GM12878 (cell line): ENCODE results near the gene TPRKB. TPM values are rescaled to one million over a fixed set of nuclear protein-coding genes. Genes with fewer than 3 reads are reported as not detected.

Experiments used
- ATAC-seq: fragments of 200-7000 bp; cut with Tn5 transposase; 3 replicates; pipeline ENCODE4 v1.9.1; 2020; ENCODE audit warnings: mild to moderate bottlenecking, moderate library complexity
- BruUV-seq: library from RNA; stranded (reverse); fragments of 400-500 nt; replicated peaks from 2 replicates; lab custom pipeline; 2021; lab: Mats Ljungman, UMichigan
- CTCF ChIA-PET: fragments of 300-600 bp; sonication (Branson Sonifier 250); formaldehyde crosslinking; extraction: SDS; loops from one replicate; lab custom pipeline; 2021; ENCODE audit warnings: inconsistent platforms; lab: Yijun Ruan, JAX
- POLR2A ChIA-PET: fragments of 350-600 bp; formaldehyde crosslinking; extraction: SDS; loops from one replicate; lab custom pipeline; 2021; ENCODE audit warnings: inconsistent platforms; lab: Charles Lee
- RAD21 ChIA-PET: fragments of 300-600 bp; sonication (Branson Sonifier 250); formaldehyde crosslinking; loops from one replicate; lab custom pipeline; 2023; ENCODE audit warnings: antibody characterized with exemption; ENCODE audit not compliant: unreplicated experiment; lab: Charles Lee
- SMC1A ChIA-PET: fragments of 300-600 bp; sonication (Branson Sonifier 250); formaldehyde crosslinking; loops from one replicate; lab custom pipeline; 2023; ENCODE audit not compliant: unreplicated experiment, uncharacterized antibody; lab: Charles Lee
- DNase-seq: peaks from one replicate; pipeline ENCODE4 v3.0.0-alpha.2; 2011; ENCODE audit warnings: low read depth, low spot score
- FAIRE-seq: peaks from 3 replicates; lab custom pipeline; 2011; peaks lifted over from hg19 to GRCh38; lab: Jason Lieb, UNC
- H2AFZ ChIP-seq: 2 replicates; pipeline ENCODE4 v1.6.0; 2011; ENCODE audit warnings: low read depth, low read length, control low read depth; ENCODE audit not compliant: control insufficient read depth
- H3K27ac ChIP-seq: 2 replicates; pipeline ENCODE4 v1.5.1; 2011; ENCODE audit warnings: control low read depth; ENCODE audit not compliant: control insufficient read depth, insufficient read depth
- H3K27me3 ChIP-seq, 2 experiments: replicated peaks in 1 of 2; 2 replicates each; pipeline versions ENCODE4 v1.6.0 to v1.6.1; 2011; ENCODE audit warnings: low read length in 1 of 2; ENCODE audit not compliant: control insufficient read depth in 2 of 2, insufficient read depth in 2 of 2
- H3K36me3 ChIP-seq, 2 experiments: 2 replicates each; pipeline ENCODE4 v1.5.1; 2011; ENCODE audit warnings: low read length in 1 of 2; ENCODE audit not compliant: control insufficient read depth in 2 of 2, insufficient read depth in 2 of 2
- H3K4me1 ChIP-seq: 2 replicates; pipeline ENCODE4 v1.6.1; 2011; ENCODE audit warnings: mild to moderate bottlenecking, low read length, moderate library complexity, mixed read lengths; ENCODE audit not compliant: control insufficient read depth, insufficient read depth
- H3K4me2 ChIP-seq: 2 replicates; pipeline ENCODE4 v1.6.0; 2011; ENCODE audit warnings: control low read depth; ENCODE audit not compliant: control insufficient read depth, insufficient read depth
- H3K4me3 ChIP-seq: fragments of 200-600 bp; sonication (generic); 2 replicates; pipeline ENCODE4 v1.5.1; 2016
- H3K79me2 ChIP-seq: 2 replicates; pipeline ENCODE4 v1.6.0; 2011; ENCODE audit warnings: low read length; ENCODE audit not compliant: control insufficient read depth, insufficient read depth
- H3K9ac ChIP-seq: 2 replicates; pipeline ENCODE4 v1.8.0; 2011; ENCODE audit warnings: low read length, control low read depth, mixed read lengths; ENCODE audit not compliant: control insufficient read depth, insufficient read depth
- H3K9me3 ChIP-seq: replicated peaks from 3 replicates; pipeline ENCODE4 v1.5.1; 2011; ENCODE audit warnings: mild to moderate bottlenecking, low read length; ENCODE audit not compliant: control insufficient read depth, insufficient read depth
- H4K20me1 ChIP-seq: 2 replicates; pipeline ENCODE4 v1.6.0; 2011; ENCODE audit not compliant: control insufficient read depth, insufficient read depth
- DPF2 ChIP-seq: fragments of 450-650 bp; IDR thresholded peaks from 2 replicates; pipeline ENCODE4 v1.6.1; 2017; ENCODE audit warnings: mild to moderate bottlenecking
- ESRRA ChIP-seq: IDR thresholded peaks from 2 replicates; pipeline ENCODE4 v1.6.1; 2012; ENCODE audit warnings: mild to moderate bottlenecking, low read length, improper control_type of control experiment
- EZH2 ChIP-seq: IDR thresholded peaks from 2 replicates; pipeline ENCODE4 v1.6.1; 2012; ENCODE audit warnings: low read depth, mild to moderate bottlenecking, control low read depth, inconsistent platforms, low read length, borderline replicate concordance; ENCODE audit not compliant: control insufficient read depth
- GATAD2B ChIP-seq: fragments of 450-650 bp; conservative IDR thresholded peaks from 2 replicates; pipeline ENCODE4 v1.6.1; 2017; ENCODE audit warnings: low read depth, mild to moderate bottlenecking, moderate library complexity
- NR2C1 ChIP-seq: fragments of 450-650 bp; IDR thresholded peaks from 2 replicates; pipeline ENCODE4 v1.6.1; 2017; ENCODE audit warnings: antibody characterized with exemption, mild to moderate bottlenecking, moderate library complexity
- NRF1 ChIP-seq: conservative IDR thresholded peaks from 2 replicates; pipeline ENCODE4 v1.6.1; 2011; ENCODE audit warnings: mild to moderate bottlenecking, low read depth, low read length, improper control_type of control experiment
- SREBF1 ChIP-seq: IDR thresholded peaks from 2 replicates; pipeline ENCODE4 v1.6.1; 2012; ENCODE audit warnings: mild to moderate bottlenecking, low read length
- STAT3 ChIP-seq: IDR thresholded peaks from 2 replicates; pipeline ENCODE4 v1.6.1; 2011; ENCODE audit warnings: low read depth, low read length, improper control_type of control experiment
- WGBS: methylation state at CpG from one replicate; pipeline ENCODE4 v1.1.6; 2016; ENCODE audit warnings: low lambda C conversion rate; ENCODE audit not compliant: insufficient replicate concordance, insufficient coverage; ENCODE audit errors: missing lambda C conversion rate; 5-methylcytosine and 5-hydroxymethylcytosine counted together
- in situ Hi-C: fragments of 300-500 bp; cut with MboI; formaldehyde crosslinking; loops from 9 replicates; pipeline ENCODE4 v1.14.3; 2018; ENCODE audit warnings: mixed read lengths
- intact Hi-C: fragments of 100-400 bp; cut with micrococcal nuclease; formaldehyde crosslinking; loops from one replicate; pipeline ENCODE4 v1.14.2; 2022; ENCODE audit not compliant: unreplicated experiment
- polyA plus RNA-seq, 11 experiments: library from polyadenylated mRNA; depleted of rRNA in 4 of 11; unstranded in 6 of 11; stranded (reverse) in 5 of 11; fragments of >200 nt; fragmentation: Nextera tagmentation in 4 of 11; fragmentation: Illumina TruSeq in 1 of 11; extraction: Ambion mirVana in 4 of 11; extraction: Trizol in 1 of 11; gene quantifications; 1 replicate in 1 of 11; 2 replicates in 10 of 11; pipeline versions ENCODE4 v1.2.1 to v1.2.3, GENCODE V29; 2011 to 2016; ENCODE audit warnings: inconsistent platforms in 2 of 11, missing spikeins in 2 of 11, low read depth in 1 of 11
- total RNA-seq, 4 experiments: library from RNA; depleted of rRNA in 3 of 4; stranded (reverse); fragments of >200 nt in 3 of 4; fragmentation: Illumina TruSeq in 1 of 4; extraction: Trizol in 1 of 4; gene quantifications; 2 replicates each; pipeline versions ENCODE4 v1.2.1 to v1.2.3, GENCODE V29; 2013 to 2021
- TF ChIP-seq, protein P1 (sequence below): IDR thresholded peaks from 2 replicates; pipeline ENCODE4 v1.6.1; 2011; ENCODE audit warnings: borderline replicate concordance, low read depth, mild to moderate bottlenecking, moderate library complexity, low read length; ENCODE audit not compliant: insufficient read depth, poor library complexity, severe bottlenecking
- TF ChIP-seq, protein P2 (sequence below): fragments of 450-650 bp; IDR thresholded peaks from 2 replicates; pipeline ENCODE4 v1.6.1; 2018; ENCODE audit warnings: borderline replicate concordance, mild to moderate bottlenecking; ENCODE audit not compliant: partially characterized antibody

Gene TPRKB
- total and polyA plus RNA-seq, 10 of the 15 experiments (the other 5 are each of a cell fraction or from before 2014, with no cell fraction given) = 28.1 to 129 (median 67.2) TPM

GRCh38 chr2:73714091-73714490 is 23.1 kb downstream of the TPRKB start:
- DNase-seq = no peak
- ChIA-PET SMC1A (no interaction called here), CTCF (no interaction called here), RAD21 (no interaction called here), POLR2A (no interaction called here)
- Histone ChIP-seq H3K4me3 (no peak overlapping the region), H3K4me2 (no peak overlapping the region), H2AFZ (no peak overlapping the region), H3K4me1 (no peaks in the 10 kb centered on the region), H3K27ac (no peak overlapping the region), H3K27me3 (no peaks in the 10 kb centered on the region), H3K9me3 (peaks cover 4% of the 10 kb centered on the region; the same call in 2 of the 3 replicates), H3K79me2 (no peaks in the 10 kb centered on the region), H4K20me1 (no peaks in the 10 kb centered on the region), H3K36me3 (no peaks in the 10 kb centered on the region), H3K9ac (no peak overlapping the region)
- WGBS = 32% methylated on average over 2 of the region's 2 CpGs
- TF ChIP-seq, protein P1, sequence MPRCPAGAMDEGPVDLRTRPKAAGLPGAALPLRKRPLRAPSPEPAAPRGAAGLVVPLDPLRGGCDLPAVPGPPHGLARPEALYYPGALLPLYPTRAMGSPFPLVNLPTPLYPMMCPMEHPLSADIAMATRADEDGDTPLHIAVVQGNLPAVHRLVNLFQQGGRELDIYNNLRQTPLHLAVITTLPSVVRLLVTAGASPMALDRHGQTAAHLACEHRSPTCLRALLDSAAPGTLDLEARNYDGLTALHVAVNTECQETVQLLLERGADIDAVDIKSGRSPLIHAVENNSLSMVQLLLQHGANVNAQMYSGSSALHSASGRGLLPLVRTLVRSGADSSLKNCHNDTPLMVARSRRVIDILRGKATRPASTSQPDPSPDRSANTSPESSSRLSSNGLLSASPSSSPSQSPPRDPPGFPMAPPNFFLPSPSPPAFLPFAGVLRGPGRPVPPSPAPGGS = no peak
- TF ChIP-seq ESRRA = no peak
- in situ Hi-C loops = no loop called here
- no peak for ATAC-seq
- no TSS peak for BruUV-seq
- FAIRE-seq = no peak
- intact Hi-C loops = no loop called here

GRCh38 chr2:73708527-73708926 is 28.6 kb downstream of the TPRKB start:
- no peak overlapping the region for H3K9ac ChIP-seq
- 71% methylated on average over 9 of the region's 9 CpGs for WGBS
- ATAC-seq = no peak
- POLR2A ChIA-PET = no interaction called here
- intact Hi-C loops = no loop called here
- H3K27me3 ChIP-seq = no peaks in the 10 kb centered on the region
- SMC1A ChIA-PET = no interaction called here
- BruUV-seq = no TSS peak
- no peaks in the 10 kb centered on the region; the same call in 2 of the 3 replicates for H3K9me3 ChIP-seq
- H3K4me2 ChIP-seq = no peak overlapping the region
- FAIRE-seq = no peak
- no peak for DNase-seq
- in situ Hi-C loops = no loop called here
- TF ChIP-seq, protein P2, sequence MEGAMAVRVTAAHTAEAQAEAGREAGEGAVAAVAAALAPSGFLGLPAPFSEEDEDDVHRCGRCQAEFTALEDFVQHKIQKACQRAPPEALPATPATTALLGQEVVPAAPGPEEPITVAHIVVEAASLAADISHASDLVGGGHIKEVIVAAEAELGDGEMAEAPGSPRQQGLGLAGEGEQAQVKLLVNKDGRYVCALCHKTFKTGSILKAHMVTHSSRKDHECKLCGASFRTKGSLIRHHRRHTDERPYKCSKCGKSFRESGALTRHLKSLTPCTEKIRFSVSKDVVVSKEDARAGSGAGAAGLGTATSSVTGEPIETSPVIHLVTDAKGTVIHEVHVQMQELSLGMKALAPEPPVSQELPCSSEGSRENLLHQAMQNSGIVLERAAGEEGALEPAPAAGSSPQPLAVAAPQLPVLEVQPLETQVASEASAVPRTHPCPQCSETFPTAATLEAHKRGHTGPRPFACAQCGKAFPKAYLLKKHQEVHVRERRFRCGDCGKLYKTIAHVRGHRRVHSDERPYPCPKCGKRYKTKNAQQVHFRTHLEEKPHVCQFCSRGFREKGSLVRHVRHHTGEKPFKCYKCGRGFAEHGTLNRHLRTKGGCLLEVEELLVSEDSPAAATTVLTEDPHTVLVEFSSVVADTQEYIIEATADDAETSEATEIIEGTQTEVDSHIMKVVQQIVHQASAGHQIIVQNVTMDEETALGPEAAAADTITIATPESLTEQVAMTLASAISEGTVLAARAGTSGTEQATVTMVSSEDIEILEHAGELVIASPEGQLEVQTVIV = no peak
- TF ChIP-seq GATAD2B = no peak
- TF ChIP-seq NRF1 = no peak
- no peak for TF ChIP-seq SREBF1
- no peak for TF ChIP-seq NR2C1
- no peak for TF ChIP-seq EZH2
- TF ChIP-seq, protein P1 = no peak
- no peak for TF ChIP-seq STAT3
- TF ChIP-seq DPF2 = no peak
- no peaks in the 10 kb centered on the region for H4K20me1 ChIP-seq
- no peaks in the 10 kb centered on the region for H3K79me2 ChIP-seq
- CTCF ChIA-PET = no interaction called here
- RAD21 ChIA-PET = no interaction called here
- no peak overlapping the region for H3K27ac ChIP-seq
- no peak overlapping the region for H2AFZ ChIP-seq
- no peak overlapping the region for H3K4me3 ChIP-seq
- H3K36me3 ChIP-seq = no peaks in the 10 kb centered on the region
- no peaks in the 10 kb centered on the region for H3K4me1 ChIP-seq
